Epithelial cell of esophagus (primary cell): ENCODE measurements around the gene HK1.
"Not testable (repeated sequence)": the region's sequence is repeated elsewhere in the genome, so short reads cannot be mapped to it uniquely, and the experiment has no call there.

Experiments
- DNase-seq: peaks from one replicate; pipeline ENCODE4 v3.0.0; 2010; ENCODE audit warnings: low read depth
- H3K4me3 ChIP-seq: 2 replicates; pipeline ENCODE4 v1.5.1; 2011; ENCODE audit warnings: mild to moderate bottlenecking, low read length, control low read depth
- CTCF ChIP-seq: IDR thresholded peaks from 2 replicates; pipeline ENCODE4 v1.5.1; 2011; ENCODE audit warnings: low read depth, mild to moderate bottlenecking, low read length, control low read depth, inconsistent platforms; ENCODE audit not compliant: insufficient read depth; ENCODE audit errors: missing control alignments

Gene HK1

DNA sequence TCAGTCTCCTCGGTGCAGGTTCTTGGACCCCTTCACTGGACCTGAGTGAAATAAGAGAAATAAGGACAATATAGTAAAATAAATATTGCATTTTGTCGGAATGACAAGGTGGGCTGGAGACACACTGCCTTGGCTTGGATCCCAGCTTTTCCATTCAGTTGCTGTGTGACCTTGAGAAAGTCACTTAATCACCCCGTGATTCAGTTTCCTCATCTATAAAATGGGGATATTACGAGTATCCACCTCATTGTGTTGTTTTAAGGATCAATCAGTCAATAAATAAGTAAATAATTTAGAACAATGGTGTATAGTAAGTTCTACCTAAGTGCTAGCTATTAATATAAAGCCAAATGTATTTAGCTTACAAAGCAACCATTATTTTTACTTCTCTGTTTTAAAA lies 29.1 kb downstream of the HK1 start:
- no peak for DNase-seq
- TF ChIP-seq CTCF = no peak

GRCh38 chr10:69308304-69308703 lies 30.0 kb downstream of the HK1 start:
- not testable (repeated sequence) for H3K4me3 ChIP-seq, DNase-seq

More for the DNA sequence above, 29.1 kb downstream of the HK1 start:
- H3K4me3 ChIP-seq = no peak overlapping the region

- TF ChIP-seq CTCF = no peak
- no peak overlapping the region for H3K4me3 ChIP-seq
- DNase-seq = no peak
Observed at GRCh38 chr10:69311309-69311708, 33.0 kb downstream of the HK1 start.

- H3K4me3 ChIP-seq = no peak overlapping the region
- no peak for TF ChIP-seq CTCF
- no peak for DNase-seq
Observed at GRCh38 chr10:69312528-69312927, 34.2 kb downstream of the HK1 start.

- DNase-seq = no peak
- H3K4me3 ChIP-seq = no peak overlapping the region
- TF ChIP-seq CTCF = no peak
Observed at GRCh38 chr10:69315100-69315542, 36.8 kb downstream of the HK1 start.

GRCh38 chr10:69315610-69316312 lies 37.5 kb downstream of the HK1 start:
- no peak for TF ChIP-seq CTCF
- H3K4me3 ChIP-seq = no peak overlapping the region
- no peak for DNase-seq

DNA sequence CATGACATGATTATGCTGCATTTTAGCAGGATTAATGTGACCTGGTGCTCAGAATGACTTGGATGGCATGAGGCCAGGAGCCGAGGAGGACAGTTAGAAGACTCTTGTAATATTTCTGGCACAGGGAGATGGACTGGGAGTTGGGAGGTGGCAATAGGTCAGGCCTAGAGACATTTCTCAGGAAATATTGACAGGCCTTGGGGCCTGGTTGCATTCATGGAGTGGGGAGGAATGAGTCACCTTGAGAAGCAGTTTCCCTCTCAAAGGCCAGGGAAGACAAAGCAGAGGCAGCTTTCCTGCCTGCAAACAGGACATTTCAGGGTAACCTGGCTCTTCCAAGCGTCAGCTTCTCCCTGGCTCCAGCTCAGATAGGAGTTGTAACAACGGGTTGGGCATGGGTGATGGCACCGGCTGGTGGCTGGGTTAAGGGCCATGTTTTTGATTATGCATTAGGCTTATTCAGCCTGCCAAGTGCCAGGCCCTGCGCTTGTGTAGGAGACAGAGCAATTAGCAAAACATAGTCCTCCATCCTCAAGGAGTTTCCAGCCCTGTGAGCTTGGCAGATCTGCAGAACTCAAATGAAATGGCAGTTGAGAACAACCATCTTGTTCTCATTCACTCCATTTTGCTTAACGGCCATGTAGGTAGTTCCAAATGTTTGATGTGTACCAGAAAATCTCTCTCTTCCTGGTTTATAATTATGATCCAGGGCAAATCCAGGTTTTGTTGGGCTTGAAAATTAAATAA lies 38.2 kb downstream of the HK1 start:
- no peak for TF ChIP-seq CTCF
- peak; percentile 62 for DNase-seq
- no peak overlapping the region for H3K4me3 ChIP-seq
